ENCODE results near the gene AUP1.

- TF ChIP-seq POLR2AphosphoS5 (IDR thresholded peaks at IDR 0.05; ENCODE audit: borderline replicate concordance, low read depth, low read length) (no peak), EZH2 (IDR thresholded peaks at IDR 0.05) (no peak)
These were observed 23.7 kb upstream of the AUP1 start for GRCh38 chr2:74552914-74553811.
